IPS-18c (cell line): ENCODE data around the gene GLA.

ENCODE experiments used
- H3K4me3 ChIP-seq: 2 replicates; pipeline ENCODE4 v1.7.0; 2013; ENCODE audit warnings: low read depth, mild to moderate bottlenecking, low read length, moderate library complexity; ENCODE audit not compliant: insufficient read depth
- H3K9me3 ChIP-seq: one replicate; pipeline ENCODE4 v1.6.1; 2013; ENCODE audit warnings: mild to moderate bottlenecking, low read length, moderate library complexity; ENCODE audit not compliant: control insufficient read depth, insufficient read depth

GLA gene

GRCh38 chrX:101407748-101408531 lies at the start of gene GLA, which contains the start of gene HNRNPH2:
Gene GLA (minus strand): TSS chrX:101407925. CDS start chrX:101407903, 22 bp downstream.
Gene HNRNPH2 (plus strand): TSS chrX:101408222. CDS start chrX:101411989, 3,767 bp downstream.
- Histone ChIP-seq H3K9me3 (no peaks in the 10 kb centered on the region), H3K4me3 (peak within 1 kb of the TSS; percentile 72)

- Histone ChIP-seq H3K9me3 (peaks cover 2% of the 10 kb centered on the region), H3K4me3 (no peak overlapping the region)
These were observed 44.3 kb upstream of the GLA start for GRCh38 chrX:101452056-101452455.

- Histone ChIP-seq H3K9me3 (peaks cover 4% of the 10 kb centered on the region), H3K4me3 (no peak overlapping the region)
These were observed 43.2 kb upstream of the GLA start for GRCh38 chrX:101450961-101451360.

- Histone ChIP-seq H3K9me3 (peaks cover 4% of the 10 kb centered on the region), H3K4me3 (no peak overlapping the region)
These were observed 42.4 kb upstream of the GLA start for GRCh38 chrX:101450085-101450484.

DNA sequence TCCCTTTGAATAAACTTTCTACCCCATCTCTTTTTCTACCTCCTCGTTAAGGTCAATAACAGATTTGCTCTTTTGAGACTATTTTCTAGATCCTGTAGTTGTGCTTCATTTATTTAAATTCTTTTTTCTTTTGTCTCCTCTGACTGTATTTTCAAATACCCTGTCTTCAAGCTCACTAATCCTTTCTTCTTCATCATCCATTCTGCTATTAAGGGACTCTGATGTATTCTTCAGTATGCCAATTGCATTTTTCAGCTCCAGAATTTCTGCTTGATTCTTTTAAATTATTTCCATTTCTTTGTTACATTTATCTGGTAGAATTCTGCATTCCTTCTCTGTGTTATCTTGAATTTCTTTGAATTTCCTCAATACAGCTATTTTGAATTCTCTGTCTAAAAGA lies 41.6 kb upstream of the GLA start:
- peaks cover 4% of the 10 kb centered on the region for H3K9me3 ChIP-seq
- H3K4me3 ChIP-seq: no peak overlapping the region

DNA sequence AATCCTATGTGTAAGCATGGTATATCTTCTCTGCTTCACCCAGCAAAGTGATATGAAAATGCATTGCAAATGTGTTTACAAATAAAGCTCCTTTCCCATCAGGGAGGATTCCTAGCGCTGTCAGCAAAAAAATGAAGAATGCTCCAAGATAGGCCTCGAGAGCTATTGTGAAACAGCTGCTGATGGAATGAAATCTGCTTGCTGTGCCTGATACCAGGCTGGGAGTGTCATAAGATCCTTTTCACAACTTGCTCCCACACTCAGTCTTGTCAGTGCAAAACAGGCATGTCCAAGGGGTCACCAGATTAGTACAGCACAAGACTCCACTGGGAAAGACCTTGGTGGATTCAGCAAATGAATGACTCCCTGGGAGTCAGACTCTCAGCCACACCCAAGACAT lies 34.4 kb upstream of the GLA start:
- Histone ChIP-seq H3K4me3 (no peak overlapping the region), H3K9me3 (peaks cover 8% of the 10 kb centered on the region)

DNA sequence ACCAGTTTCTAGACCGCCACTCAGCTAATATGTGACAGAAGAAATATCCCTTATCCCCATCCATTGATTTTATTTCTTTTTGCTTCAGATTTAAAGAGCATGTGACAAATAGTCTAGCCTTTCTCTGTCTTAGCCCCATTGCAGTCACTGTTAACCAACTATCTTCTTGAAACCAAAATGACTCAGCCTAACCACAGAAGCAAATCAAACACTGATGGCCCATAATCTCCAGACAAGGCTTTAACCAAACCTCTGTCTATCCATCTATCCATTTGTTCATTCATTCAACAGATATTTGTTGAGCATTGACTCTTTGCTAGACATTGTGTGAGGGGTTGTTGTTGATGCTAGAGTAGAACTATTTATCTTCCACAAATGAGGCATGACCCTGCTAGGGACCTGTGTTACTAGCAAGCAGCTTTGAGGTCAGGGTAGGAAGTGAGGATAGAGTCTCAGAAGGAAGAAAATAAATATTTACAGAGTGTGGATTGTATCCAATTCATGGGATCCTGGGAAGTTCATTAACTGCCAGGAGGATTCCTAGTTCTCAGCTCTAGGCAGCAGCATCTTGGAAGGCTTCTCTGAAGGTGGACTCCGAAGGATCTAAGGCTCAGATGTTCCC lies 22.8 kb upstream of the GLA start:
- peaks cover 3% of the 10 kb centered on the region for H3K9me3 ChIP-seq
- no peak overlapping the region for H3K4me3 ChIP-seq

GRCh38 chrX:101429934-101430333 lies 22.2 kb upstream of the GLA start:
- Histone ChIP-seq H3K9me3 (peaks cover 3% of the 10 kb centered on the region), H3K4me3 (no peak overlapping the region)

- no peak overlapping the region for H3K4me3 ChIP-seq
- peaks cover 3% of the 10 kb centered on the region for H3K9me3 ChIP-seq
These were observed 20.2 kb upstream of the GLA start for GRCh38 chrX:101427954-101428353.

DNA sequence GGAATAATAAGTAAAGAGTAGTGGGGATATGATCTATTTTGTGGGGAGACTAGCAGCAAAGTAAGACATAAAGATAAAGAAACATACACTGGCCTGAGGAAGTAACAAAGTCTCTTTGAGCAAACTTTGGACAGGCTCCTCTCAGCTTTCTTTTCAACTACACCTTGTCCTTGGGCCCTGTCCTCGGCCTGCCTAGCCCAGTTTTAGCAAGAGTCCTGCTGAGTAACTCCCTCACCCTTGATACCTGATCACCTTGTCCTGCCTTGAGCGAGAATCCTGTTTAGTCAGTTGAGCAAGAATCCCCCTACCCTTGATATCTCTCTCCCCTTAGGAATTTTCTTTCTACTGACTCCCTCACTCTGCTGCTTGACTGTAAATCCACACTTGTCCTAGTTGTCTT lies 11.8 kb upstream of the GLA start:
- Histone ChIP-seq H3K9me3 (no peaks in the 10 kb centered on the region), H3K4me3 (no peak overlapping the region)

DNA sequence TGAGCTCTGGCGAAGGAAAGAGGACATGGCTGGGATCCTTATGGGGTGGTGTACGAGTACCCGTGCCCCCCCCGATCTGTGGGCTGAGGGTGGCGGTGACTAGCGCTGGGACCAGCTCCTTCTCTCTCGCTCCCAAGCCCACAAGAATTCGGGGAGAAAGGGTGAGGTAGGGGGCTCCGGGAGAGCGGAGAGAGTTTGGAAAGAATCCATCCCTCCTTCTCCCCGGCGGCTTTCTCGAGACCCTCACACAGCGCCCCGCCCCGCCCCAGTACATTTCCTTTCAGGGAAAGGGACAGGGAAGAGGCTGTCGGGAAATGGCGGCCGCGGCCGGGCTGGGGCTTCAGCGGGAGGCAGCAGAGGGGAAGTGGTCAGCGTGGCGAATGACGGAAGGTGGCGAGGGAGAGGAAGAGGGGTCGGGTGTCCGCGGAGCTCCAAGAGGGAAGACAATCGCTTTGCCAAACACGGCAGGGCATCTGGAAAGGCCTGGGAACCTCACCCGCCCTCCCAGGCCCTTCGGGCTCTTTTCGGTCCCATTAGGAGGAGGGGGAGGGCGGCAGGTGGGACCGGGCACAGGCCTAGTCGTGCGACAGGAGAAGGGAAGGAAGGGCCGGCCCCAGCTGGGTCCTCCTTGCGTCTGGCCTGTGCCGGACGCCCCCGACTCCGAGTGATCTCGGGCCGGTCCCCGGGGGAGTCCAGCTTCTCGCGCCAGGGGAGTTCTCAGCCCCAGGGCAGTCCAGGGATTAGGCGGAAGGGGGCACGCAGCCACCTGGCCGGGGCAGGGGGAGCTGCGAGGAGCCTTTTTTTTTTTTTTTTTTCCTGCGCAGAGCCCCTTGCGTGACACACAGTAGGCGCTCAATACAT lies 10.5 kb upstream of the GLA start:
- Histone ChIP-seq H3K4me3 (peak overlapping the region; percentile 59), H3K9me3 (no peaks in the 10 kb centered on the region)

GRCh38 chrX:101417190-101417589 lies 9.5 kb upstream of the GLA start:
- Histone ChIP-seq H3K4me3 (no peak overlapping the region), H3K9me3 (no peaks in the 10 kb centered on the region)

- H3K9me3 ChIP-seq: no peaks in the 10 kb centered on the region
- no peak overlapping the region for H3K4me3 ChIP-seq
These were observed 9.0 kb upstream of the GLA start for GRCh38 chrX:101416691-101417090.

- Histone ChIP-seq H3K9me3 (no peaks in the 10 kb centered on the region), H3K4me3 (no peak overlapping the region)
These were observed 7.7 kb upstream of the GLA start for GRCh38 chrX:101415180-101416145.

GRCh38 chrX:101411984-101412383 lies 4.3 kb upstream of the GLA start:
- Histone ChIP-seq H3K9me3 (no peaks in the 10 kb centered on the region), H3K4me3 (no peak overlapping the region)

GRCh38 chrX:101410461-101410860 lies 2.7 kb upstream of the GLA start:
- Histone ChIP-seq H3K4me3 (no peak overlapping the region), H3K9me3 (no peaks in the 10 kb centered on the region)

DNA sequence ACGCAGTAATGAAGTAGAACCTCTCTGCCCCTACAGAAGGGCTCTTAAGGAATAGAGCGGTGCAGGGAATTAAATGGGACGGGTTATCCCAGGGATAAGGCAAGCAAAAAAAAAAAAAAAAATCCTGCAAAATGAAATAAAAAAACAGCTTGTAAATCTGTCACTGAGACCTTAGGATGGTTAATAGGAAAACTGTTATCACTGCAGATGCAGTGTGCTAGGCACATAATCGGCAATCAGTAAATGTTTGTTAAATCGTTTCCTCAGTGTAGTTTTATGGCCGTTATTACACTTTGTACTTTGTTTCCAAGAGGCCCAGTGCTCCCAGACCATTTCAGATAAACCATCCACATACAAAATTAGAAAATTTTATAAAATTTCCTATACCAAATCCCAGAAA lies 1.3 kb upstream of the GLA start:
- no peaks in the 10 kb centered on the region for H3K9me3 ChIP-seq

More for the DNA sequence above, 1.3 kb upstream of the GLA start:
- peak overlapping the region; percentile 72 for H3K4me3 ChIP-seq
